ENCODE measurements around the gene MAPK6.

The MAPK6 gene

DNA sequence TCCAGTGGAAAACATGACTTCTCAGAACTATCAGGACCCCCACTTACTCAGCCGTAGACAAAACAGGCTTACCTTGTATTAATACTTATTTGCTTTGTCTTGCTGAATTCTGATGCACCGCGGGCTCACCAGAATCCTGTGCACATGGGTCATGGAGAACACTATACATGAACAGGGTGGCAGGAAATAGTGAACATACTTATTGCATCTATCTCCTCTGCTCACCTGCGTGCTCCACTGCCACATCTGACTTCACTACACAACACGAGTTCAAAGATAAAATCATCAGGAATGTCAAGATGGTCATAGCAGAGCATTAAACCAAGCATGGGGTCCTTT is 10.7 kb upstream of the MAPK6 start:
- Histone ChIP-seq H3K27ac (ENCODE audit: low read length) (peak overlapping the region; percentile 96), H3K36me3 (replicated peaks; ENCODE audit: low read depth, low read length) (no peaks in the 10 kb centered on the region), H3K79me2 (ENCODE audit: low read length) (0 out of 2 replicates have a peak, but pooled peaks cover 4% of the 10 kb centered on the region), H3K4me1 (ENCODE audit: low read length) (peaks cover 92% of the 10 kb centered on the region), H3K4me3 (ENCODE audit: low read length) (peak overlapping the region; percentile 40), H3K27me3 (ENCODE audit: low read depth, low read length) (no peaks in the 10 kb centered on the region), H2AFZ (ENCODE audit: low read depth, low read length) (peak overlapping the region; percentile 5), H3K9ac (ENCODE audit: low read length) (peak overlapping the region; percentile 75), H3K4me2 (ENCODE audit: low read length) (peak overlapping the region; percentile 74), H4K20me1 (ENCODE audit: insufficient read depth, low read length) (no peaks in the 10 kb centered on the region), H3K9me3 (ENCODE audit: insufficient read depth, low read length) (no peaks in the 10 kb centered on the region)
- no peak for TF ChIP-seq EZH2phosphoT487 (IDR thresholded peaks at IDR 0.05; ENCODE audit: low read depth)
- TF ChIP-seq CTCF (IDR thresholded peaks at IDR 0.05; ENCODE audit: low read depth, low read length): no peak

GRCh38 chr15:52008698-52009434 is 10.2 kb upstream of the MAPK6 start:
- Histone ChIP-seq H3K4me3 (ENCODE audit: low read length) (peak overlapping the region; percentile 40), H3K27ac (ENCODE audit: low read length) (peak overlapping the region; percentile 96), H3K79me2 (ENCODE audit: low read length) (0 out of 2 replicates have a peak, but pooled peaks cover 4% of the 10 kb centered on the region), H2AFZ (ENCODE audit: low read depth, low read length) (peak overlapping the region; percentile 5; the same call in 1 of the 2 replicates), H3K4me1 (ENCODE audit: low read length) (peaks cover 92% of the 10 kb centered on the region), H3K36me3 (replicated peaks; ENCODE audit: low read depth, low read length) (no peaks in the 10 kb centered on the region), H3K27me3 (ENCODE audit: low read depth, low read length) (no peaks in the 10 kb centered on the region), H4K20me1 (ENCODE audit: insufficient read depth, low read length) (no peaks in the 10 kb centered on the region), H3K9me3 (ENCODE audit: insufficient read depth, low read length) (no peaks in the 10 kb centered on the region), H3K4me2 (ENCODE audit: low read length) (peak overlapping the region; percentile 74), H3K9ac (ENCODE audit: low read length) (peak overlapping the region; percentile 75)
- TF ChIP-seq EZH2phosphoT487 (IDR thresholded peaks at IDR 0.05; ENCODE audit: low read depth) (no peak), CTCF (IDR thresholded peaks at IDR 0.05; ENCODE audit: low read depth, low read length) (no peak)

GRCh38 chr15:52010633-52011595 is 8.1 kb upstream of the MAPK6 start:
- H3K27me3 ChIP-seq (ENCODE audit: low read depth, low read length): no peaks in the 10 kb centered on the region
- peak overlapping the region; percentile 11; the same call in 1 of the 2 replicates for H3K27ac ChIP-seq (ENCODE audit: low read length)
- H4K20me1 ChIP-seq (ENCODE audit: insufficient read depth, low read length): no peaks in the 10 kb centered on the region
- 0 out of 2 replicates have a peak overlapping the region, but pooled peaks have one; percentile 7 for H3K4me3 ChIP-seq (ENCODE audit: low read length)
- no peaks in the 10 kb centered on the region for H3K36me3 ChIP-seq (replicated peaks; ENCODE audit: low read depth, low read length)
- no peak overlapping the region for H3K9ac ChIP-seq (ENCODE audit: low read length)
- H3K4me1 ChIP-seq (ENCODE audit: low read length): peaks cover 75% of the 10 kb centered on the region
- H3K9me3 ChIP-seq (ENCODE audit: insufficient read depth, low read length): no peaks in the 10 kb centered on the region
- no peaks in the 10 kb centered on the region for H3K79me2 ChIP-seq (ENCODE audit: low read length)
- TF ChIP-seq CTCF (IDR thresholded peaks at IDR 0.05; ENCODE audit: low read depth, low read length) (no peak), EZH2phosphoT487 (IDR thresholded peaks at IDR 0.05; ENCODE audit: low read depth) (no peak)
- peak overlapping the region; percentile 10; the same call in 1 of the 2 replicates for H2AFZ ChIP-seq (ENCODE audit: low read depth, low read length)
- H3K4me2 ChIP-seq (ENCODE audit: low read length): peak overlapping the region; percentile 49

DNA sequence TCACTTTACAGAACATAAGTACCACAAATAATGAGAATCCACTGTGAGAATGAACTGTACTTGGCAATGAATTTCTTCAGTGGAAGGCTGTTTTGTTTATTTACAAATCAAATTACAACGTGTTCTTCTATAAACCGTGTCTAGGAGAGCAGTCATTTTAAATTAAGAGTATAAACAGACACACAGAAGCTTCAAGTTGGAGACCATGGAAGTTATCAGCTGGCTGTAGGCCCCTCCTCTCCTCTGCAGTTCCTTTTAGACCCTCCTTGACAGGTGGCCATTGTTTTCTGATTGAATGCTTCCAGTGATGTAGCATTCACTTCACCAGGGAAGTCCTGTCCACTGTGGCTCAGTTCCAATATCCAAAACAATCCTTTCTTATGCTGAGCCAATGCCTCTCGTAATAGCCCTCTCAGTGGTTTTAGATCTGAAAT is 7.3 kb upstream of the MAPK6 start:
- Histone ChIP-seq H4K20me1 (ENCODE audit: insufficient read depth, low read length) (no peaks in the 10 kb centered on the region), H2AFZ (ENCODE audit: low read depth, low read length) (no peak overlapping the region), H3K27me3 (ENCODE audit: low read depth, low read length) (no peaks in the 10 kb centered on the region), H3K27ac (ENCODE audit: low read length) (no peak overlapping the region), H3K79me2 (ENCODE audit: low read length) (no peaks in the 10 kb centered on the region), H3K9me3 (ENCODE audit: insufficient read depth, low read length) (no peaks in the 10 kb centered on the region), H3K36me3 (replicated peaks; ENCODE audit: low read depth, low read length) (no peaks in the 10 kb centered on the region), H3K9ac (ENCODE audit: low read length) (no peak overlapping the region), H3K4me2 (ENCODE audit: low read length) (peak overlapping the region; percentile 49; the same call in 1 of the 2 replicates), H3K4me3 (ENCODE audit: low read length) (no peak overlapping the region), H3K4me1 (ENCODE audit: low read length) (peaks cover 68% of the 10 kb centered on the region)
- TF ChIP-seq EZH2phosphoT487 (IDR thresholded peaks at IDR 0.05; ENCODE audit: low read depth) (no peak), CTCF (IDR thresholded peaks at IDR 0.05; ENCODE audit: low read depth, low read length) (no peak)

All from OCI-LY3 (cell line).